Right lobe of liver (tissue), 6 donors: Measurements from ENCODE around the gene WASL. TPM values are rescaled to one million over a fixed set of nuclear protein-coding genes. Genes with fewer than 3 reads are reported as not detected.

Experiments
- ATAC-seq, 4 donors: fragments of 200-7000 bp; cut with Tn5 transposase; one replicate each; pipeline ENCODE4 v1.9.1; 2020; ENCODE audit warnings: mild to moderate bottlenecking in 4 of 4, moderate library complexity in 4 of 4
- DNase-seq, 3 donors: peaks; one replicate each; pipeline ENCODE4 v3.0.0-alpha.2; 2020
- H3K27ac ChIP-seq, 3 donors: fragments of 200-600 bp; one replicate each; pipeline ENCODE4 v1.8.0; 2022
- H3K27me3 ChIP-seq, 2 donors: fragments of 200-600 bp; one replicate each; pipeline ENCODE4 v1.8.0; 2022
- H3K36me3 ChIP-seq, 4 donors: fragments of 200-600 bp; sonication (generic) in 1 of 4; one replicate each; pipeline versions ENCODE4 v1.5.1 to v1.8.0; 2017 to 2022; ENCODE audit warnings: control low read depth in 1 of 4
- H3K4me1 ChIP-seq, 4 donors: fragments of 200-600 bp; sonication (generic) in 1 of 4; one replicate each; pipeline versions ENCODE4 v1.5.1 to v1.8.0; 2017 to 2022; ENCODE audit warnings: control low read depth in 1 of 4
- H3K4me3 ChIP-seq, 3 donors: fragments of 200-600 bp; one replicate each; pipeline ENCODE4 v1.8.0; 2022
- H3K9me3 ChIP-seq, 4 donors: fragments of 200-600 bp; sonication (generic) in 1 of 4; one replicate each; pipeline versions ENCODE4 v1.5.1 to v1.8.0; 2017 to 2022; ENCODE audit warnings: control low read depth in 1 of 4
- POLR2A ChIP-seq: fragments of 450-650 bp; IDR thresholded peaks from one replicate; pipeline ENCODE4 v1.6.1; 2017; ENCODE audit warnings: antibody characterized with exemption, mild to moderate bottlenecking
- WGBS: methylation state at CpG from one replicate; pipeline ENCODE4 v1.1.6; 2018; ENCODE audit warnings: low coverage, low lambda C conversion rate; ENCODE audit not compliant: insufficient coverage; ENCODE audit errors: missing lambda C conversion rate; 5-methylcytosine and 5-hydroxymethylcytosine counted together
- intact Hi-C, 2 donors: fragments of 100-400 bp; cut with DNase I; formaldehyde crosslinking; loops; one replicate each; pipeline versions ENCODE4 v1.11.2 to v1.14.1; 2022
- total RNA-seq, 6 experiments: library from RNA; depleted of rRNA in 2 of 6; stranded (reverse); fragments of >200 nt in 2 of 6; fragmentation: NEBNext Ultra II Directional in 3 of 6; extraction: Animal tissue kit (Norgen Biotek cat#: 25700) in 3 of 6; gene quantifications; one replicate each; pipeline versions ENCODE4 v1.1.0 to v1.2.4, GENCODE V29; 2016 to 2023
- TF ChIP-seq, protein P1 (sequence below), 4 donors: fragments of 200-600 bp in 3 of 4; fragments of 450-650 bp in 1 of 4; IDR thresholded peaks; one replicate each; pipeline versions ENCODE4 v1.5.1 to v1.8.0; 2016 to 2022; ENCODE audit warnings: antibody characterized with exemption in 4 of 4, mild to moderate bottlenecking in 2 of 4
- donor health status: DM: no; HTN: yes; CAD: no.
- donor health status: DM: no; HTN: no; CAD: no.
- donor health status: DM: no; HTN: no; CAD: no.
- donor health status: DM: no; HTN: yes; CAD: no.
- donor health status: DM: no; HTN: yes; CAD: no.

WASL gene
- total RNA-seq, 6 experiments from 2014 or later, result 20.6 to 26.7 (median 24.8) TPM

DNA sequence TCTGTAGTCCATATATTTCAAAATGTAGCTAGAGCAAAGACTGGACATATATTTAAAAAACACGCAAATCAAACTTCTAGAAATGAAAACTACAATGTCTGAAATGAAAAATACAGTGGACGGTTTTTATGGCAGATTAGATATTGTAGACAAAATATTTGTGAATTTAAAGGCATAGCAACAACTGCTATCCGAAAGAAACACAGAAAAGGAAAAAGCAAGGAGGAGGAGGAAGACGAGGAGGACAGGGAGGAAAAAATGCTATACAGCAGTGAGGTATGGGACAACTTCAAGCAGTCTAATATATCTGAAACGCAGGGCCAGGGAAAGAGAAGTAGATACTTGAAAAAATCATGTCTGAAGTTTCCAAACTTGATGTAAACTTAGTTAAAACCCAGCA is 13.3 kb downstream of the WASL start:
- DNase-seq (no peak), ATAC-seq (no peak)
- TF ChIP-seq, protein P1, sequence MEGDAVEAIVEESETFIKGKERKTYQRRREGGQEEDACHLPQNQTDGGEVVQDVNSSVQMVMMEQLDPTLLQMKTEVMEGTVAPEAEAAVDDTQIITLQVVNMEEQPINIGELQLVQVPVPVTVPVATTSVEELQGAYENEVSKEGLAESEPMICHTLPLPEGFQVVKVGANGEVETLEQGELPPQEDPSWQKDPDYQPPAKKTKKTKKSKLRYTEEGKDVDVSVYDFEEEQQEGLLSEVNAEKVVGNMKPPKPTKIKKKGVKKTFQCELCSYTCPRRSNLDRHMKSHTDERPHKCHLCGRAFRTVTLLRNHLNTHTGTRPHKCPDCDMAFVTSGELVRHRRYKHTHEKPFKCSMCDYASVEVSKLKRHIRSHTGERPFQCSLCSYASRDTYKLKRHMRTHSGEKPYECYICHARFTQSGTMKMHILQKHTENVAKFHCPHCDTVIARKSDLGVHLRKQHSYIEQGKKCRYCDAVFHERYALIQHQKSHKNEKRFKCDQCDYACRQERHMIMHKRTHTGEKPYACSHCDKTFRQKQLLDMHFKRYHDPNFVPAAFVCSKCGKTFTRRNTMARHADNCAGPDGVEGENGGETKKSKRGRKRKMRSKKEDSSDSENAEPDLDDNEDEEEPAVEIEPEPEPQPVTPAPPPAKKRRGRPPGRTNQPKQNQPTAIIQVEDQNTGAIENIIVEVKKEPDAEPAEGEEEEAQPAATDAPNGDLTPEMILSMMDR (IDR thresholded peaks at IDR 0.05), result no peak
- no peak for TF ChIP-seq POLR2A
- no peak overlapping the region for H3K4me3 ChIP-seq
- no peaks in the 10 kb centered on the region for H3K9me3 ChIP-seq
- peaks cover 0 to 29% (median 10%) of the 10 kb centered on the region in 4 donors for H3K4me1 ChIP-seq
- intact Hi-C loops, result no loop called here
- no peak overlapping the region for H3K27ac ChIP-seq
- H3K27me3 ChIP-seq, result no peaks in the 10 kb centered on the region
- 79% methylated on average over 5 of the region's 5 CpGs for WGBS
- no peaks in the 10 kb centered on the region for H3K36me3 ChIP-seq

DNA sequence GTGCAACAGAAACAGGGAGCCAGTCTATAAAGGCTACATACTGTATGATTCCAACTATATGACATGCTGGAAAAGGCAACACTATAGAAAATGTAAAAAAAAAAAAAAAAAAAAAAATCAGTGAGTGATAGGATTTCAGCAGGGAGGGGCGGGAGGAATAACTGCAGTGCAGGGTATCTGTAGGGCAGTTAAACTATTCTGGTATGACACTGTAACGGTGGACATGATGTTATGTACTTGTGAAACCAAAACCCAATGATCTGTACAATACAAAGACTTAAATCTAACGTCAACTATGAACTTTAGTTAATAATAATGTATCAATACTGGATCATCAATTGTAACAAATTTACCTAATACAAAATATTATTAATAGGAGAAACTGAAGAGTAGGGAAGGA is 14.3 kb downstream of the WASL start:
- Histone ChIP-seq H3K36me3 (no peaks in the 10 kb centered on the region), H3K4me1 (peaks cover 0 to 29% (median 10%) of the 10 kb centered on the region in 4 donors), H3K4me3 (no peak overlapping the region), H3K27ac (no peak overlapping the region), H3K9me3 (no peaks in the 10 kb centered on the region), H3K27me3 (no peaks in the 10 kb centered on the region)
- TF ChIP-seq, protein P1 (IDR thresholded peaks at IDR 0.05), result no peak
- TF ChIP-seq POLR2A, result no peak
- WGBS, result 61% methylated on average over 3 of the region's 3 CpGs
- no peak for DNase-seq
- ATAC-seq, result no peak
- intact Hi-C loops, result no loop called here

DNA sequence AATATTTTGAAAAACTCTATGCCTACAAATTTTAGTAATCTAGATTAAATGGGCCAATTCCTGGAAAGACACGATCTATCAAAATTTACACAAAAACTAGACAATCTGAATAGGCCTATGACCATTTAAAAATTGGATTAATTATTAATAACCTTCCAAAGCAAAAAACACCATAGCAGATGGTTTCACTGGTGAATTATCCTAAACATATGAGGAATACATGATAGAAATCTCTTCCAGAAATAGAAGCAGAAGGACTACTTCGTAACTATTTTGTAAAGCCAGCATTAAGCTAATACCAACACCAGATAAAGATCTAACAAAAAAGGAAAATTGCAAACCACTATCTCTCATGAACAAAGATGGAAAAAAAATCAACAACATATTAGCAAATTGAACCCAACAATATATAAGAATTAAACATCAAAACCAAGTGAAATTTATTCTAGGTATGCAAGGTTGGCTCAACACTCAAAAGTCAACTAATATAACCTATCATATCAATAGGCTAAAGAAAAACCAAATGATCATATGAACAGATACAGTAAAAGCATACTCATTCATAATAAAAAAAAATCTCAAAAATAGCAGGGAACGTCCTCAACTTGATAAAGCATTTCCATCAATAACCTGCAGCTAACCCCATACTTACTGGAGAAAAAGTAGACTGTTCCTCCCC is 16.3 kb downstream of the WASL start:
- Histone ChIP-seq H3K36me3 (no peaks in the 10 kb centered on the region), H3K27ac (no peak overlapping the region), H3K4me1 (peaks cover 0 to 26% (median 10%) of the 10 kb centered on the region in 4 donors), H3K9me3 (no peaks in the 10 kb centered on the region), H3K4me3 (no peak overlapping the region), H3K27me3 (no peaks in the 10 kb centered on the region)
- DNase-seq (no peak), ATAC-seq (no peak)
- TF ChIP-seq, protein P1 (IDR thresholded peaks at IDR 0.05), result no peak
- TF ChIP-seq POLR2A, result no peak
- 74% methylated on average over 3 of the region's 3 CpGs for WGBS
- intact Hi-C loops, result no loop called here

- H3K9me3 ChIP-seq, result no peaks in the 10 kb centered on the region
- DNase-seq (no peak), ATAC-seq (no peak)
- no peak overlapping the region for H3K4me3 ChIP-seq
- WGBS, result 39% methylated on average over 1 of the region's 1 CpG
- no peak overlapping the region for H3K27ac ChIP-seq
- peaks cover 0 to 45% (median 15%) of the 10 kb centered on the region in 4 donors for H3K4me1 ChIP-seq
- intact Hi-C loops, result no loop called here
- no peaks in the 10 kb centered on the region for H3K36me3 ChIP-seq
- no peaks in the 10 kb centered on the region for H3K27me3 ChIP-seq
- no peak for TF ChIP-seq POLR2A
- TF ChIP-seq, protein P1 (IDR thresholded peaks at IDR 0.05), result no peak
Observed at GRCh38 chr7:123729218-123729578, 19.6 kb downstream of the WASL start.
